HG03521 (cell line): ENCODE data around the gene TEAD3.

Source experiments
- ATAC-seq: cut with Tn5 transposase; IDR thresholded peaks from one replicate; pipeline ENCODE4 v1.9.1; 2021; ENCODE audit warnings: mild to moderate bottlenecking, moderate library complexity; ENCODE audit not compliant: unreplicated experiment

The TEAD3 gene

DNA sequence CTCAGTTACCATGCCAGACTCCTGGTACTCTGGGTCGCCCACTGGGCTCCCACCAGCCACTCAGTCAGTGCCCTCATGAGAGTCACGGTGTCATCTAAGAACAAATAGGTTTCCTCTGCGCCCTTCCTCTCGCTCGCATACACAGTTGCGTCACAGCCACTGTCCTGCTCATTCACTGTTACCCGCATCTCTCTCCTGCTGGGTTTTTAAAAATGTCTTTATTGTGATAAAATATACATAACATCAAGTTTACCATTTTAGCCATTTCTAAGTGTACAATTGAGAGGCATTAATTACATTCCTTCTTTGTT is 4.0 kb downstream of the TEAD3 start:
- no peak for ATAC-seq

DNA sequence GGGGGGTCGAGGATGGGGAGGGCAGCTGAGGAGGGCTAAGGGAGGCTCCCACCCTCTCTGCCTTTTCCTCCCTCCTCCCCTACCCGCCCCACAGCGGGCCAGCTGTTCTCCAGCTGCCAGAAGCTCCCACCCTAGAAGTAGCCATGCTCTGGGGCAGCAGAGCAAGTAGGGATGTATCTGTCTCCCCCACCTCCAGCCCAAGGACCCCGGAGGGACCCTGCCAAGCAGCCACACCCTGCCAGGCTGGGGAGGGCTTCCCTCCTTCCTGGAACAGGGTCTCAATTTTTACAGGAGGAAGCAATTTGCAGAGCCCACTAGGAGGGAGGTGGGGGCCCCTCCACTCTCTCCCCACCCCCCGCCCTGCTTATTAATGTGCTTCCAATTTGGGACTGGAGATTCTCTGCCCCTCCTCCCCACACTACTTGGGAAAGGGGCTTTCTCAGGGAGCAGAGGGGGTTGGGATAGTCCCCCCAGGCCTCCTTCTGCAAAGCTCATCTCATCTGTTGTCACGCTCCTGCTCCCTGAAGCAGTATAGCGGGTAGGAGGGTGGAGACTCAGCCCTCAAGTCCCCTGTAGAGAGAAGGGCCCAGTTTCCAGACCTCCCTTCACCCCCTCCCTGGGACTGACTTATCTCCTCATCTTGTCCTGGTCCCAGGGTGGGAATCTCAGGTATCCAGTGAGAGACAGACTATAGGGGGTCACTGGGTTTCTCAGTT is 4.5 kb downstream of the TEAD3 start:
- no peak for ATAC-seq

DNA sequence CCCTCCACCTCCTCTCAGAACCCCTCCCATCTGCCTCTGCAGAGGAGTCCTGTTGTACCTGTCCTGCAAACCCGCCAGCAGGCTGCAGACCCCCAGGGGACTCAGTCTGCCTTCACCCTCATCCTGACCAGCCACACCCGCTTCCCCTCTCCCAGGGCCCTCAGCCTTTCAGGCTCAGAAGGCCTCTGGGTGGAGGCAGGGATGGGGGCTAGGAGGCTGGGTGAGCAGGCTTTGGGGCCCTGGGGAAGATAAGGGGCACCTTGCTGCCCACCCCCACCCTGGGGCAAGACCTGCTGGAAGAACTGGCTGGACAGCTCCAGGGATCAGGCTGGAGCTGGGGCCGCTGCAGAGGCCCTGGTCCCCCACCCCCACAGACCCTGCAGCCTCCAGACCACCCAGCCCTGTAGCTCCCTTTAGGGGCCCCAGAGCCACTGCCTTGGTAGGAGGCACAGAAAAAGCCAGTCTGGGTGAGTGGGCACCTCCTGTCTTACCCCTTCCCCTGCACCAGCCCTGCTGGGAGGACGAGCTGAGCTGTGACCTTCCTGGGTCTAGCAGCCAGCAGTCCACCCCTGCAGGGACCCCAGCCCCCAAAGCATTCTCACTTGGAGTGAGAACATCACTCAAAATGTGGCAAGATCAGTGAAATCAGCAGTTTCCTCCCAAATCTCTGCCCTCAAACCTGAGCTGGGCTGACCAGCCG is 5.2 kb downstream of the TEAD3 start:
- no peak for ATAC-seq

DNA sequence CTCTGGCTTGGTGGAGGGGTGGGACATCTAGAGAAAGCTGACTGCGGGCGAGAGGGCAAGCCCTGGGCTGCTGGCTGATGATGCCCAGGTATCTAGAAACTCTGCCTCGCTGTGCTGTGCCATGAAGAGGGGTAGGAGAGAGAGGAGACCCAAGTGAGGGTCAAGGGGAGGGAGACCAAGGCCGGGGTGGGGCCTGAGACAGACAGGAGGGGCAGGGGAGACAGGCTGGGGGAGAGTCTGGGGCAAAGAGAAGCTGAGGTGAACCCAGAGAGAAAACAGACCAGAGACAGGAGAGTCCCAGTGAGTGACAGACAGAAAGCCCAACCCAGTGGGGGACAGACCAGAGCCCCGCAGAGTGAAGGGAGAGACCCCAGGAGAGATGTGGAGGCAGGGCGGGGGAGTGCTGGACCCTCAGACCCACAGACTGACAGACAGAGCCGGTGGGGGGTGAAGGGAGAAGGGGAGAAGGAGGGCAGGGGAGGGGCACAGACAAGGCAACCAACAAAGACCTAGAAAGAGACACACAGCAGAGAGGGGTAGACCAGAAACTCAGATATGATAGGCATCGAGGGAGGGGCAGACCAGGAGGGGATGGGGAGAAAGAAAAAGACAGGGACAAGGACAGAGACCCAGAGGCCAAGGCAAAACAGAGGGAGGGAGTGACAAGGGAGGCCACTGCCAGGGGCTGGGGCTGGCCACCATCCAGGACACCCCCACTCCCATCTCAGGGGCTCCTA is 5.9 kb downstream of the TEAD3 start:
- ATAC-seq: no peak

DNA sequence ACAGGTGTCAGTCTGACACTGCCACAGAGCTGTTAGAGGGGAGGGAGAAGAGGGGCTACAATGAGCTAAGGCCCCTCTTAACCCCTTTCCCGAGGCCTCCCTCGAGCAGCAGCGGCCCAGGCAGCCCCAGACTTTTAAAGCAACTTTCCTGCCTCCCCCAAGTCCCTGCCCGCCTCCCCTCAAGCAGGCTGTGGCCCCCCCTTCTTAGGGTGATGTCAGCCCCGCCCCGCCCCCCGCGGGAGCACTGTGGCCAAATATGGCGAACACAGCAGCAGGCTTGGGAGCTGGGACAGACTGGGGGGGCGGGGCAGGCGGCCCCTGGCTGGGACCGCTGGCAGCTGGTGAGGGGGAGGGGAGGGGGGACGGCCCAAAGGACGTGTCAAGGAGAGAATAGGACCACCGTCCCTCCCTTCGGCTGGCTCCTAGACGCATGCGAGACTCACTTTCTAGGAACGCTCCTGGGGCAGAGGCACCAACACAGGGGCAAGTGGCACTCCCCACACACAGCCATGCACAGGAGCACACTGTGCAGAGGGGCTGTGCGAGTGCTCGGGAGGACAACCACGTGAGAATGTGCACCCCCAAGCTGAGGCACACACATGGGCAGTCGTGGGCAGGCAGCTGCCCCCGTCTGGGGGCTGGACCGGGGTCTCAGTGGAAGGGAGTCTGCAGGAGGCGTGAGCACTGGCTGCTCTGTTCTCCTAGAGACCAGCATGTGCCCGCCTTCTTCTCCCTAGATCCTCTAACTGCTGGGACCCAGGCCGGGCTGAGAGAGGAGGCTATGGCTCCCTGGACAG is 6.7 kb downstream of the TEAD3 start:
- ATAC-seq: no peak

DNA sequence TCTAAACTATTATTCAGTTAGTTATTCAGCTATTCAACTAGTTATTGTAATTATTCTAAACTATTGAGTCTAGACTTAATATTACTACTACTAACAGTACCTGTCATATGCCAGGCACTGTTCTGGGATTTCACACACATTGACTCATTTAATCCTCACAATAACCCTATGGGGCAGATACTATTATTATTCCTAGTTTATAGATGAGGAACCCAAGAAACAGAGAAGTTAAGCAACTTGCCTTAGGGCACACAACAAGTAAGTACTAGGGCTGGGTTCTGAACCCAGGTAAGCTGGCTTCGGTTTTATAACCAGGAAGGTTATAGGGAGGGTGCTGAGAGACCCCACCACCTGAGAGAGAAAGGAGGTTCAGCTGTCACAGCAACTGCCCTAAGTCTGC is 7.8 kb downstream of the TEAD3 start:
- ATAC-seq: no peak

DNA sequence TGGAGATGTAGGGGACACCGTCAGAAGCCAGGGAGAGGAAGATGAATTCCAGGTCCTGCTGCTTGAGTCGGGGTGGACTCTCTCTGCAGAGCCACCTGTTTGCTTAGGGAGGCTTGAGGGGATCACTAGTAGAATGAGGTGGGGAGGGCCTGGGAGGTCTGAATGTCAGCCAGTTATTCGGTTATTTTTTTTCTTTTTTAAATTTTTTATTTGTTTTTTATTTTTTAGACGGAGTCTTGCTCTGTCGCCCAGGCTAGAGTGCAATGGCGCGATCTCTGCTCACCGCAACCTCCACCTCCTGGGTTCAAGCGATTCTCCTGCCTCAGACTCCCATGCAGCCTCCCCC is 8.4 kb downstream of the TEAD3 start:
- no peak for ATAC-seq

DNA sequence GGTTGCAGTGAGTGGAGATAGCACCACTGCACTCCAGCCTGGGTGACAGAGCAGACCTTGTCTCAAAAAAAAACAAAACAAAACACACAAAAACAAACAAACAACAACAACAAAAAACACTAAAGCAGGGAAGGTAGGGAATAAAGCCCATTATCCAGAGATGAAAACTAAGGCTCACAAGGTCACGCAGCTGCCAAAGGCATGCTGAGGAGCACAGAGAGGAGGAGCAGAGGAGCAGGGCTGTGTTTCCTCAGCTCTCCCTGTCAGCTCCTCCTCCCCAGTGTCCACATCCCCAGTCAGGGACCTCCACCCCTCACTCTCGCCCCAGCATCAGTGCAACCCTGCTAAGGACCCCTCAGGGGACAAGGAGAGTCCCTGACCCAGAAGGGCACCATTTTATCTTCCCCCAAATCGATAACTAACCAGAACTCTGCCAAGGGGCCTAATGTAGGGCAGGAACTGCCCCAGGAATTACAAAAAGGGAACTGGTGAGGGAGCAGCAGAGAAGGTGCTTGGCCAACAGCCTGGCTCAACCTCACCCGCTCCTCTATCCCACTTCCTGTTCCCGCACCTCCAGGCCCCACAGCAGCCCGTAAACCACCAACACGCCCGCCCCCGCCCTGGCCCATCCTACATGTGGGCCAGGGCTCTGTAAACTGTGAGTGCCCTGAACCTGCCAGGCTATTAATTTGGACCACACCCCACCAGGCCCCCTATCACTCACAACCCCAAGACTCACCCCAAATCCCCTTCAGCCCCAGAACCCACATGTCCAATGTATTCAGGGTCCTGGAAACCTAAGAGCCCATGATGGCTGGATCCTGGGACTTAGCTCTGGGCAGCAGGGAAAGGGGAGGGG is 9.0 kb downstream of the TEAD3 start:
- ATAC-seq: no peak

DNA sequence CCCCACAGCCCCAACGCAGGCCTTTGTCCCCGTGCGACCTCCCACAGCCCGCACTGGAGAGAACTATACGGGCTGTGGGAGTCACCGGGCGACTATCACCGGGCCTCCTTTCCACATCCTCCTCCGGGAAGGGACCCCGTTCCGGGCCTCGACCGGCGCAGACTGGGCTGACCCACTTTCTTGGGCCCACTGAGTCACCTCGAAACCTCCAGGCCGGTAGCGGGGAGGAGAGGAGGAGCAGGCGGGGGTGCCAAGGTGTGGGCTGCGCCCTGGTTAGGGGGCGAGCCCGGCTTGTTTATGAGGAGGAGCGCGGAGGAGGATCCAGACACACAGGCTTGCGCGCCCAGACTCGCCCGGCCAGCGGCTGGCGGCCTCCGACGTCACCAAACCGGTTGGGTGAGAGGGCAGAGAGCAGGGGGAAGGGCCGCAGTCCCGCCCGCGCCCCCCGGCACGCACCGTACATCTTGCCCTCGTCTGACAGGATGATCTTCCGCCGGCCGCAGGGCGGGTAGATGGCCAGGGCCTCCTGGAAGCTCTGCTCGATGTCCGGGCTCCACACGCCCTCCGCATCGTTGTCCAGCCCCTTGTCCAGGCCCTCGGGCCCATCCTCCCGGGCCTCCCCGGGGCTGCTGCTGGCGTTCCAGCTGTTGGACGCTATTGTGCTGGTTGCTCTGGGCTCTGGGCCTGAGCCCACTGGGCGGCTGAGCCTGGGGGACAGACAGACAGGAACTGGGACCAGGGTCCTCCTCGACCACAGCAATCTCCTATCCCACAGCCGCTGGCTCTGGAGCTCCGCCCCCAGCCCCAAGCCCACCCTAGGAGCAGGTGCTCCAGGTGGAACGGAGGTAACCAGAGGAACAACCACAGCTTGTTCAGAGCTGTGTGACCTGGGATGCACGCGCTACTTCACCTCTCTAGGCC is 10.6 kb downstream of the TEAD3 start:
- ATAC-seq: no peak

DNA sequence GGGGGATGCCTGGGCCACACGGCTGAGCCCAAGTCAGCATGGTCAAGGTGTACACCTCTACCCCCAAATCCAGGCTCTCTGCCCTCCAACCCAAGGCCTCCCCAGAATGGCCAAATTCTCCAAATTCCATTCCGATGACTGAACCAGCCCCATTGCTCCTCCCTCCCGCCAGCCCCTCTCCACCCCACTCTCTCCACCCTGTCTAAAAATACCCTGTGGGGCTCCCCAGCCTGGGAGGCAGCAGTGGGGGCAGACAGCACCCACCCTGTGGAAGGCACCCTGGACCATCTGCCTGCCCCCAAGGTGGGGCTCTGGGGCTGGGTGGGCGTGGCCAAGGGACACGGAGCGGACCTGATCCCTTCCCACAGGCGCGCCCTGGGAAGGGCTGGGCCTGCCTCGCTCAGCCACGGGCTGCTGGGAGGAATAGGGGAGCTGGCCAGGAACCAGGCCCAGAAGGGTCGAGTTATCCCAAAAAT is 11.4 kb downstream of the TEAD3 start:
- ATAC-seq: no peak

DNA sequence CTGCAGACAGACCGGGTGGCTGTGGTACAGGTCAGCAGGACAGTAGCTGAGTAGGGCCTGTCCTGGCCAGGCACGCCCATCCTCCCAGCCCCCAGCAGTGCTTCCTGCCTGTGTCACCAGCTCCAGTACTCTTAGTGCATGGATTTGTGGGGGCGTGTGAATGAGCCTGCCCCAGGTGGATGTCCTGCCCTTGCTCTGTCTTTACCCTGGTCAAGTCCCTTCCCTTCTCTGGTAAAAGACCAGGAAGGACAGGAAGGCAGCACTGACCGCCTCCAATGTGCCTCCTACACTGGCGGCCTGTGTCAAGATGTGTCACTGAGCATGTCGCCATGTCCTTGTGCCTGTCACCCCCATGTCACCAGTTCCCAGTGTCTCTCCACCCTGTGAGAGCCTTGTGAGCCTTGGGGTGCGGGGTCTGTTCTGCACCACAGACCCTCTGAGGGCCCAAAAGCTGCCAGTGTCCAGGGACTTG is 11.9 kb downstream of the TEAD3 start:
- no peak for ATAC-seq

DNA sequence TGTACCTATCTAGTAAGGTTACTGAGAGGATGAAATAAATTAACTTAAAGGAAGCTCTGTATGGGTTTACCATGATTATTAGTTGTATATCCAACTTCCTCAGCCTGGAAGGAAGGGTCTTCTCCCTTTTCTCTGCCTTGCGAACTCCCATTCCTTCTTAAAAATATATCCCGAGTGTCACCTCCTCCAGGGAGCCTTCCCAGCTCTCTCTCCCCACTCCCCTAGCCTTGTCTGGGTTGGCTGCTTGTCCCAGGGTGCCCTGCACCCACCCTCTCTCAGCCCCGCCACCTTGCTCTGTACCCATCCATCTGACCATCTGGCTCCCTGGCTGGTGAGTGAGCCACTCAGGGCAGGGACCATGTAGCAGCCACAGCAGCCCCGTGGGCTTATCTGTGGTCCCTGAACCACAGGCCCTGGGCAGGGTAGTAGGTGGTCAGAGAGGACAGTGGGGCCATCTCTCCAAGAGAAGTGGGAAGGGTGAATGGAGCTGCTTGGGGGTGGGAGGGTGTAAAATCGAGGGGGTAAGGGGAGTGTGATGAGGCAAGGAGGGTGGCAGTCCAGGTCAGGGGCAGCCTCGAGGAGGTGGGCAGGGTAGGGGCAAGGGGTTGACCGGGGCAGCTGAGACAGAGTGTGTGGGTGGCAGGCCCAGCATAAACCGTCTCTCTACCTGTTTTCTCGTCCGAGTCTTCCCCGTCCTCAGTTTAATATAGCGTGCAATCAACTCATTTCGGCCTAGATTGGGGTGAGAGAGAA is 12.8 kb downstream of the TEAD3 start:
- ATAC-seq: no peak

DNA sequence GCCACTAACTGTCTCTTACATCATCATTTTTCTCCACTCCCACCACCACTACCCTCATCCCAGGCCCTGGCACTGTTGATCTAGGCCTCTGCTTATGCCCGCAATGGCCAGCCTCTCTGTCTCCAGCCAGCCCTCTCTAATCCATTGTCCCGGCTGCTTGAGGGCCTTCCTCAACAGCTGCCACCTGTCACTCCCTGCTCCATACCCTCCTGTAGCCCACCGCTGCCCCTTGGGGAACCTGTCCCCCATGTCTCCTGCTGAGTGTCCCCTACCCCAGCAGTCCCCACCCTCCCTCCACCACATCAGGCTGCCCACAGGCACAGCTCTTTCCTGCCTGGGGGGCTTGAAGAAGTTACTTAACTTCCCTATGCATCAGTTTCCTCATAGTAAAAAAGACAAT is 13.4 kb downstream of the TEAD3 start:
- ATAC-seq: no peak

DNA sequence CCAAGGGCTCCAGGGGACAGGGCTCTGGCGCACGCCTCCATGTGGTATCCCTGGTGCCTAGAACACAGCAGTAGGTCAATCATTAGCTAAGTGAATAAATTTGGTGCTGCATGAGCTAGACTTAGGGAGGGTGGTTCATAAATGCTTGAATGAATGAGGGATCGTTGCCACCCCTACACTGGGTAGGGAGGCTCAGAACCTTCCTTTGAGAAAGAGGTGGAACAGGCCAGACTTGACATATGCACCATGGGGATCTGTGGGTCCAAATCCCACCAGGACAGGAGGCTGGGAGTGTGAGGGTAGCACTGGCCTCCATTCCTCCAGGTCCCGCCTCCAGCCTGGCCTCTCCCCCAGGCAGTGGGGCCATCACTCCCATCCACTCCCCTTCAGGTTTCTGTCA is 13.8 kb downstream of the TEAD3 start:
- no peak for ATAC-seq

DNA sequence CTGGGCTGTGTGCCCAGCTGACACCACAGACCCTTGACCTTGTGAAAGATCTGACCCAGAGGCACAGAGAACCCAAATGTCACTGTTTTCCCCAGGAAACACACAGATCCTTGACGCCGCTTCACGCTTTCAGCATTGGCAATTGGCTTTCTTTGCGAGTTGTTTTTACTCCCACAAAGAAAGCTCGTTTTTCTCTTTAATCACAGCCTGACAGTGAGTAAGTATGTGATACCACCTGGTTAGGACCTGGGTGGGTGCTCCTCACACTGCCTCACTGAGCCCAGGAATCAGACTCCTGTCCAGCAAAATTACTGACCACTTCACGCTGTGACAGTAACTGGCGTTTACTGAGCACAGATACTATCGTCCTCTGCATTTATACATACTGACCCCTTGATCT is 15.7 kb downstream of the TEAD3 start:
- no peak for ATAC-seq

DNA sequence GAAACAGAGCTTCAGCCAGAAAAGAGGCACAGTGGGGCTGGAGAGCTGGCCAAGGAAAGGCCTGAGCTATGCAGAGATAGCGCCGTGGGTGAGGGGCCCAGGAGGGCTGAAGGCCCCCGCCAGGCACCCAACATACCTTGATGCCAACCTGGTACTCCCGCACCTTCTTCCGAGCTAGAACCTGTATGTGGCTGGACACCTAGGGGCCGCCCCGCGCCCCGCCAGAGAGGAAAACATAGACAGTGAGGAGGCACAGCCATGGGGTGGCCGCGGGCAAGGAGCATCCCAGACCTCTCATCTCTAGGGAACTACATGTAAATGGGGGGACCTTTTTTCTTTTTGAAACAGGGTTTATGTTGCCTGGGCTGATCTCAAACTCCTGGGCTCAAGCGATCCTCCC is 16.7 kb downstream of the TEAD3 start:
- no peak for ATAC-seq

DNA sequence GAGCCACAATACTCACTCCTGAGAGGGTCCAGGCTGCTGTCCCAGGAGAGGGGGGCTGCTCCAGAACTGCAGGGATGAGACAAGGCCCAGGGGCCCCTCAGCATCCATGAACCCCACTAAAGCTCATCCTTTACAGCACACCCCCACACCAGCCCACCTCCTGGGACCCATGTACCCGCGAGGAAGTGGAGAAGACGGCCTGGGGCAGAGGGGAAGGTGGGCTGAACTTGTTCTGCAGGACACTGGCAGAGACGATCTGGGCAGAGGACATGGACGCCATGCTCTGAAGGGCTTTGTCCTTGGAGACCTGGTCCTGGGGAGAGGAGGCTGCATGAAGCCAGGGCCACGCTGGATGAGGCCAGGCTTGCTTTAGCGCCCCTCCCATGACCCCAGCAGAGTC is 18.6 kb downstream of the TEAD3 start:
- no peak for ATAC-seq

DNA sequence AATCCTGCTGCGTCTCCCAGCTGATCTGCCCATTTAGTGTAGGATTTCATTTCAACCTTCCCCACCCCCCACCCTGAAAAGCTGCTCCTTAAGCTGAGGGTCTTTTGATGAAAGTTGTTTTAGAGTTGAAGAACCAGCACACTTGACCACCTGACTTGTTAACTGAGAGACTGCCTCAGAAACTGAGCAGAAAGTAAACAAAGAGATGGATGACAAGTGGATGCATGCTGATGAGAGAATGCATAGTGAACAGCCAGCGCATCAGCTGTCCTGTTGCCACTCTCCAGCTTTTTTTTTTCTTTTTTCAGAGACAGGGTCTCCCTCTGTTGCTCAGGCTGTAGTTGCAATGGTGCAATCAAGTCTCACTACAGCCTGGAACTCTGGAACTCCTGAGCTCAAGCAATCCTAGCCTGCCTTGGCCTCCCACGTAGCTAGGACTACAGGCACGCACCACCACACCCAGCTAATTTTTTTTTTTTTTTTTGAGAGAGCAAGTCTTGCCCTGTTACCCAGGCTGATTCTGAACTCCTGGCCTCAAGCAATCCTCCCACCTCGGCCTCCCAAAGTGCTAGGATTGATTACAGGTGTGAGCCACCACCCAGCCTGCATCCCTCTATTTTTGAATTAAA is 19.2 kb downstream of the TEAD3 start:
- no peak for ATAC-seq
